LNCaP clone FGC (cell line): Measurements from ENCODE around the gene NT5C.

Experiments
- DNase-seq: peaks from one replicate; pipeline ENCODE4 v3.0.0-alpha.2; 2011; ENCODE audit warnings: low read depth
- H3K4me3 ChIP-seq: 2 replicates; pipeline ENCODE4 v1.5.1; 2011; ENCODE audit warnings: mild to moderate bottlenecking, low read depth, low read length, control low read depth
- TF ChIP-seq, protein P1 (sequence below): IDR thresholded peaks from 2 replicates; pipeline ENCODE4 v1.5.1; 2012; ENCODE audit warnings: mild to moderate bottlenecking; ENCODE audit not compliant: control insufficient read depth, insufficient read depth; ENCODE audit errors: extremely low read depth

The NT5C gene

DNA sequence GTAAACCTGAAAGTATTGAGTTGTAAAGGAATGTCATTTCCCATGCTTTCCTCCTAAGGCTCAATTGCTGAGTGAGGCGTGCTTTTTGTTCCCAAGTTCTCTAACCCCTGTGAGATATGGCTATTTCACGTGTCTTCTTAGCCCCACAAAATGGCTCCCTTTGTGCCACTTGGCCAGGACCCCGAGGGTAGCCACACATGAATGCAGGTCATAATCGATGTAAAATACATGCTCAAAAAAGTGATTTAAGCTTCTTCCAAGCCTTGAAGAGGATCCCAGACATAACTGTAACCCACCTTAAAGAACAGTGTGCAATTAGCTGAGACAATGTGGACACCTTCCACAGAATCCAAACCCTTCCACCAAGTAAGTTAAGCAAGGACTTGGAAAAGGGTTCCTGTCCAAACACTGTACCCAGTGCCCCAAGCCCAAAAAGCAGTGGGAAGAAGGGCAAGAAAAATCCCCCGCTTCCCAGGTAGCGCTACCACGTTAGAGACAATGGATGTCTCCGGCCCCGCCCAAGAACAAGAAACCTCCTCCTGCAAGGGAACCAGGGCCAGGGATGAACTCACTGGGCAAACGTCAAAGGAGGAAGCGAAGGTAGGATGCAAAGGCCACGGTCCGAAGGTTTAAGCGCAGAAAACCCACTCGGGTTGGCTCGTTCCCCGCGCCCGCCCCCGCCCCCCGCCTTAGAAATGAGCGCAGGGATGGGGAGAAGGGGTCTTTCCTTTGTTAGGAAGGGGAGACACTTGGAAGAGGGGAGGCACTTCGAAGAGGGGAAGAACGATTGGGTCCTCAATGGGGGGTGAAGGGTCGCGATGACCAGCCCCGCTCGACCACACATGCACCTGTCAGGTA, 21.6 kb upstream of the NT5C start:
- DNase-seq: peak; percentile 38
- TF ChIP-seq, protein P1, sequence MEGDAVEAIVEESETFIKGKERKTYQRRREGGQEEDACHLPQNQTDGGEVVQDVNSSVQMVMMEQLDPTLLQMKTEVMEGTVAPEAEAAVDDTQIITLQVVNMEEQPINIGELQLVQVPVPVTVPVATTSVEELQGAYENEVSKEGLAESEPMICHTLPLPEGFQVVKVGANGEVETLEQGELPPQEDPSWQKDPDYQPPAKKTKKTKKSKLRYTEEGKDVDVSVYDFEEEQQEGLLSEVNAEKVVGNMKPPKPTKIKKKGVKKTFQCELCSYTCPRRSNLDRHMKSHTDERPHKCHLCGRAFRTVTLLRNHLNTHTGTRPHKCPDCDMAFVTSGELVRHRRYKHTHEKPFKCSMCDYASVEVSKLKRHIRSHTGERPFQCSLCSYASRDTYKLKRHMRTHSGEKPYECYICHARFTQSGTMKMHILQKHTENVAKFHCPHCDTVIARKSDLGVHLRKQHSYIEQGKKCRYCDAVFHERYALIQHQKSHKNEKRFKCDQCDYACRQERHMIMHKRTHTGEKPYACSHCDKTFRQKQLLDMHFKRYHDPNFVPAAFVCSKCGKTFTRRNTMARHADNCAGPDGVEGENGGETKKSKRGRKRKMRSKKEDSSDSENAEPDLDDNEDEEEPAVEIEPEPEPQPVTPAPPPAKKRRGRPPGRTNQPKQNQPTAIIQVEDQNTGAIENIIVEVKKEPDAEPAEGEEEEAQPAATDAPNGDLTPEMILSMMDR: no peak
- peak overlapping the region; percentile 100 for H3K4me3 ChIP-seq

DNA sequence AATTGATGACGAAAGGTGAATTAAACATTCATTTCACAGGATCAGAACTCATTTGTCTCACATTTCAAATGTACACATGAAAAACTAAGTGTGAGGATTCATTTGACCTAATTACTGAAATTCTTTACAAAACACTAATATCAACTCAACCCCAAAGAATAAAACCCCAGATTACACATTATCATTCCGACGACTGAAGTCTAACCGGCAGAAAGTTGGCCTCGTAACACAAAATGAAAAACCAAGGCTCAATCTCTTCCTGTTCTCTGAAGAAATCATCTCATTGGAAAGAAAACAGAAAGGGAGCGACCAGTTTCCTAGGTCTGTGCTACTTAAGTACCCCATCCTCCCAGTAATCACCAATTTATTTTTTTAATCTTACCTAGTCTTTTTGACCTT, 21.0 kb upstream of the NT5C start:
- H3K4me3 ChIP-seq: peak overlapping the region; percentile 100
- TF ChIP-seq, protein P1: no peak
- DNase-seq: no peak

DNA sequence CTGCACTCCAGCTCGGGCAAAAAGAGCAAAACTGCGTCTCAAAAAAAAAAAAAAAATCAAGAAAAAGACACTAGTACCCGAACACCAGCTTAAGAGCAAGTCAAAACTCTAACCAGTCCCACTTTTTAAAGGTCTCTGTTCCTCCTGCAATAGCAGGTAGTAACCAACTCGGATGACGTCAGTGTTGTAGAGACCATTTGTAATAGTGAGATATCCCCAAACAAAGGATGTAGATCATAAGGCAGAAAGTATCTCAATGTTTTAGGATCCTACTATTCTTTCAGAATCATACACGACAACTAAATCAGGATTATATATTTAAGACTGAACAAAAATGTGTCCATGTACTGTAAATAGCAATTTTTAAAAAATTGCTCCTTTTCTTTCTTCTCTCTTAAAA, 20.4 kb upstream of the NT5C start:
- DNase-seq: no peak
- TF ChIP-seq, protein P1: no peak
- H3K4me3 ChIP-seq: peak overlapping the region; percentile 100

DNA sequence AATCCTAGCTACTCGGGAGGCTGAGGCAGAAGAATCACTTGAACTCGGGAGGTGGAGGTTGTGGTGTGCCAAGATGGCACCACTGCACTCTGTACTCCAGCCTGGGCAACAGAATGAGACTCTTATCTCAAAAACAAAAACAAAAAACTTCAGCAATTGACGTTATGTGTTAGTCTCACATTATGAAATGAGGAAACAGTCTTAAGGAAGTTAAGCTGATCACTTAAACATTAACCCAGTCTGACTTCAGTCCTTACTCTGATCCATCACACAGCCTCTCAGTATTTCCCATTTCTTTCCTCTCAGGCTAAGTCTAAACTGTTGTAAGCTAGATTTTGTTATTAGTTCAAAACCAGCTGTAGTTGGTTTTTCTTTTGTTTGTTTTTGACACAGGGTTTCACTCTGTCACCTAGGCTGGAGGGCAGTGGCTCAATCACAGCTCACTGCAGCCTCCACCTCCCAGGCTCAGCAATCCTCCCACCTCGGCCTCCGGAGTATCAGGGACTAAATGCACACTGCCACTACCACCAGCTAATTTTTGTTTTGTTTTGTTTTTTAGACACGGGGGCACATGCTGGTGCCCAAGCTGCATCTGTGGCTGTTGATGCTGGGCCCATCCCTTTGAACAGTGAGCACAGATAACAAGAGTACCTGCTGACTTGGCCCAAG, 16.5 kb upstream of the NT5C start:
- TF ChIP-seq, protein P1: no peak
- H3K4me3 ChIP-seq: no peak overlapping the region
- DNase-seq: no peak

DNA sequence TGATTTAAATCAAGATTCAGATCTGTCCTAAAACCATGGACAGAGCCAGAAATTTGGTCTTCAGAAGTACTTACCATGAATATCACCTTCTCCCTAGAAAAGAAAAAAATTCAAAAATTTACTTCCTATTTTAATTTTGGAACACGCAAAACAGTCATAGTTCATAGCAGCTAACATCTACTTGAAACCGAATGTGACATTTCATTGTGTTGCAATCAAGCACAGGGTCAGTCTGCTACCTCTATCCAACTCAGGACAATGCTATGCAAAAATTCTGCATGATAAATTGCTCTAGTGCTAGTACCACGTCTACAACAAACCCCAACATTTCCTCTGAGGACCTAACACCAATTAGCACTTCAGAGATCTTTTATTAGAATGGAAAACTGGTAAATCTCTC, 15.1 kb upstream of the NT5C start:
- no peak for DNase-seq
- TF ChIP-seq, protein P1: no peak

DNA sequence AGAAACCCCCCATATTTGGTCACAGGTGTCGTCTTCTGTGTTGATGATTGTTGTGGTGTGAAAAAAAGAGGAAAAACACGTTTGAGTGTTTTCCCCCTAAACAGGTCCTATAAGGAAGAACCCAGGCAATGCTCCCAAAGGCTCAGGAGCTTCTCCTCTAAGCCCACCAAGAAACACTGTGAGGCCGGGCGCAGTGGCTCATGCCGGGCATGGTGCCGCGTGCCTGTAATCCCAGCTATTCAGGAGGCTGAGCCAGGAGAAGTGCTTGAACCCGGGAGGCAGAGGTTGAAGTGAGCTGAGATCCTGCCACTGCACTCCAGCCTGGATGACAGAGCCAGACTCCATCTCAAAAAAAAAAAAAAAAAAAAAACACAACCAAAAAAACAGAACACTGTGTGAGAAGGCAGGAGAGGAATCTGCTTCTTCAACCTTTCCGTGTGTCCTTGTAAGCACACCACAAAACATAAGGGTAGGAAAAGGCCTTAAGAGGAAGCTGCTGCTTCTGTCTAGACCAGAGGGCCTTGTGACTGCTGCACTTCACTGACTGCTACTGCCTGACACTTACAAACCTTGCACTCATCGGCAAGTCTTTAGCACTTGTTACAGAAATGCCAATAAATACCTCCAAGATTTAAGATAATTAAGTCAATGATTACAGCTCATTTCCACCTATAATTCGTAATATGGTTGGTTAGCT, 13.4 kb upstream of the NT5C start:
- no peak overlapping the region for H3K4me3 ChIP-seq
- TF ChIP-seq, protein P1: no peak
- no peak for DNase-seq

More for the DNA sequence above, 15.1 kb upstream of the NT5C start:
- no peak overlapping the region for H3K4me3 ChIP-seq
